ENCODE results near the gene SACM1L. TPM values are rescaled to one million over a fixed set of nuclear protein-coding genes. Genes with fewer than 3 reads are reported as not detected.

The SACM1L gene
- total and polyA plus RNA-seq, 7 experiments from 2014 or later: 21.1 to 93.8 (median 69.6) TPM

GRCh38 chr3:45664578-45664977 is 24.6 kb upstream of the SACM1L start:
- intact Hi-C loops (cut with micrococcal nuclease): loop anchor here (1.0 to 5.0 kb wide), 7 partner anchors 13 to 628 kb away; partner anchors contain the start of gene SACM1L (in 2 of the 2)
- no peaks in the 10 kb centered on the region for H3K9me3 Mint-ChIP-seq
- no peaks in the 10 kb centered on the region for H3K9me3 ChIP-seq (ENCODE audit: control insufficient read depth in 2 of 3, low read length in 3 of 3)
- ChIA-PET CTCF (interaction anchor here (0.7 to 3.9 kb wide), 5 partner anchors 9 to 626 kb away, joined by 3 to 18 read pairs (median 4); no protein-coding TSS in a partner anchor), POLR2A (interaction anchor here (2.6 to 6.1 kb wide), 2 partner anchors 12 to 24 kb away, joined by 14 to 31 read pairs; partner anchors contain the start of gene SACM1L)
- peak overlapping the region; percentile 85 to 97 (median 92) for H3K27ac Mint-ChIP-seq
- peak overlapping the region; percentile 64 for H3K4me3 ChIP-seq (ENCODE audit: low read length)
- no peaks in the 10 kb centered on the region for H3K27me3 ChIP-seq (ENCODE audit: control insufficient read depth in 2 of 2, insufficient read depth in 2 of 2, low read length in 2 of 2)
- no peaks in the 10 kb centered on the region for H3K27me3 Mint-ChIP-seq
- peaks cover 5 to 25% (median 12%) of the 10 kb centered on the region in 5 donors for H3K36me3 Mint-ChIP-seq
- H3K4me1 ChIP-seq (ENCODE audit: control insufficient read depth in 2 of 2, insufficient read depth in 2 of 2, low read length in 2 of 2): peaks cover 13 to 19% of the 10 kb centered on the region in 2 donors
- peaks cover 18 to 53% (median 38%) of the 10 kb centered on the region in 7 donors for H3K4me1 Mint-ChIP-seq
- peaks cover 0 to 4% (median 0%) of the 10 kb centered on the region in 3 experiments for H3K36me3 ChIP-seq (ENCODE audit: control insufficient read depth in 2 of 3, insufficient read depth in 3 of 3, low read length in 3 of 3)
- ATAC-seq (peak; percentile 95), DNase-seq (peak; percentile 43 to 83 (median 77))
- H3K27ac ChIP-seq (ENCODE audit: low read depth, low read length): peak overlapping the region; percentile 81
- H3K4me3 Mint-ChIP-seq: peak overlapping the region; percentile 80 to 96 (median 89)

DNA sequence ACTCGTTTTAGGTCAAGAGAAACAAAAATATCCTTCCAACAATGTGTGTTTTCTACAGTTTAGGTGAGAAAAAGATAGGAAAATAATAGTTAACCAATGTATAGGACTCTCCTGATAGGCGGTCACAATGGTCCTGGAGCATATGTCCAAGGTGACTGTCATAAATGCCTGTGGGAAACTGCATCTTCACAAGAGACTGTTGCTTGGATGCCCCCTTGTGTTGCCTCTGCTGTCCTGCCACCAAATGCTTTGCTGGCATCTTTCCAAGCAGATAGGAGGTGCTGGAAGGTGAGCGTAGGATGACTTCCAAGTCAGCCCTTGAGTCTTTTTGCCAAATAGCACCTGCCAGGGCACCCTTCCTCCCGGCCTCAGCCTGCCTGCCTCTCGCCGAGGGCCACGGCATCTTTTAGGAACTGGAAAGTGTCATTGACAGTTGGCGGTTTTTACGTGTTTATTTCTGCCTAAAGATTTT is 24.1 kb upstream of the SACM1L start:
- H3K9me3 ChIP-seq (ENCODE audit: control insufficient read depth in 2 of 3, low read length in 3 of 3): no peaks in the 10 kb centered on the region
- H3K27ac Mint-ChIP-seq: peak overlapping the region; percentile 85 to 97 (median 92)
- H3K9me3 Mint-ChIP-seq: no peaks in the 10 kb centered on the region
- ChIA-PET CTCF (interaction anchor here (1.1 to 3.9 kb wide), 7 partner anchors 9 to 627 kb away, joined by 3 to 18 read pairs (median 4); no protein-coding TSS in a partner anchor), POLR2A (interaction anchor here (2.6 to 6.1 kb wide), 2 partner anchors 12 to 24 kb away, joined by 14 to 31 read pairs; partner anchors contain the start of gene SACM1L)
- H3K4me3 ChIP-seq (ENCODE audit: low read length): peak overlapping the region; percentile 64
- ATAC-seq (peak; percentile 74), DNase-seq (peak in 8 of 9 donors; percentile 49 to 79 (median 75))
- no peaks in the 10 kb centered on the region for H3K27me3 ChIP-seq (ENCODE audit: control insufficient read depth in 2 of 2, insufficient read depth in 2 of 2, low read length in 2 of 2)
- H3K4me3 Mint-ChIP-seq: peak overlapping the region; percentile 80 to 96 (median 89)
- H3K4me1 ChIP-seq (ENCODE audit: control insufficient read depth in 2 of 2, insufficient read depth in 2 of 2, low read length in 2 of 2): peaks cover 13 to 19% of the 10 kb centered on the region in 2 donors
- peaks cover 0 to 4% (median 0%) of the 10 kb centered on the region in 3 experiments for H3K36me3 ChIP-seq (ENCODE audit: control insufficient read depth in 2 of 3, insufficient read depth in 3 of 3, low read length in 3 of 3)
- no peaks in the 10 kb centered on the region for H3K27me3 Mint-ChIP-seq
- H3K27ac ChIP-seq (ENCODE audit: low read depth, low read length): peak overlapping the region; percentile 81
- H3K36me3 Mint-ChIP-seq: peaks cover 9 to 30% (median 12%) of the 10 kb centered on the region in 5 donors
- intact Hi-C loops (cut with micrococcal nuclease): loop anchor here (2.0 kb wide), 3 partner anchors 72 to 628 kb away; no protein-coding TSS in a partner anchor
- peaks cover 15 to 49% (median 33%) of the 10 kb centered on the region in 7 donors for H3K4me1 Mint-ChIP-seq

DNA sequence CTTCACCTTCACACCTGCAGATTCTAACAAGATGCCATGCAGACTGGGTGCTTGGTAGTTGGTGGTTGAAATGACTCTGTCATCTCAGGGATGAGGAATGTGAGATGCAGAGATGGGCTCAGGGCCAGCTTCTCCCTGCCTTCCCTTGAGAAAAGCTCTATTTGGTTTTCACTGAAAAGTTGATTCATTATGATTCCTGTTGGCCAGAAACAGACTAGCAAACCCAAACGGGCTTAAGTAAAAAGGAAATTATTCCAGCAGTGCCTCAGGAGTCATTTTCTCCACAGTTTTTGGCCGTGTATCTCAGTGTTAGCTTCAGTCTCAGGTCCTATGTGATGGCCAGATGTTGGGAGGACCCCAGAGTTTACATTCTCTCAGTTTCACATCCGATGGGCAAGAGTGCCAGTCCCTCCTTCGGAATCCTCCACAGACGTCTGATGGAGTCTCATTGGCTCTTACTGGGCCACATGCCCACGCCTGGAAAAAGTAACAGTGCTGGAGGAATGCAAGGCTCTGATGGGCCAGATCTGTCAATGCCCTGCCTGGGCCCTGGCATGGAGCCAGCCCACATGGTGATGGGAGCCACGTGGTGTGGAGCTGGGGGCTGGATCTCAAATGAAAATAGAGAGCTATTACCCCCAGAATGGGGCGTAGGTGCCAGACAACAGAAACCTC is 22.3 kb upstream of the SACM1L start:
- Histone ChIP-seq H3K27me3 (ENCODE audit: control insufficient read depth in 2 of 2, insufficient read depth in 2 of 2, low read length in 2 of 2) (no peaks in the 10 kb centered on the region), H3K4me3 (ENCODE audit: low read length) (no peak overlapping the region), H3K4me1 (ENCODE audit: control insufficient read depth in 2 of 2, insufficient read depth in 2 of 2, low read length in 2 of 2) (peaks cover 13 to 19% of the 10 kb centered on the region in 2 donors), H3K36me3 (ENCODE audit: control insufficient read depth in 2 of 3, insufficient read depth in 3 of 3, low read length in 3 of 3) (peaks cover 0 to 4% (median 4%) of the 10 kb centered on the region in 3 experiments), H3K27ac (ENCODE audit: low read depth, low read length) (no peak overlapping the region), H3K9me3 (ENCODE audit: control insufficient read depth in 2 of 3, low read length in 3 of 3) (no peaks in the 10 kb centered on the region)
- DNase-seq (no peak), ATAC-seq (no peak)
- Mint-ChIP-seq H3K4me1 (peaks cover 14 to 55% (median 32%) of the 10 kb centered on the region in 7 donors), H3K36me3 (peaks cover 9 to 35% (median 12%) of the 10 kb centered on the region in 5 donors), H3K27ac (peak overlapping the region in 6 of 9 donors; percentile 85 to 94 (median 92)), H3K4me3 (peak overlapping the region in 6 of 10 donors; percentile 34 to 95 (median 67)), H3K9me3 (no peaks in the 10 kb centered on the region), H3K27me3 (no peaks in the 10 kb centered on the region)
- POLR2A ChIA-PET: interaction anchor here (0.5 to 6.1 kb wide), 4 partner anchors 10 to 235 kb away, joined by 4 to 31 read pairs (median 10); partner anchors contain the start of gene SACM1L
- CTCF ChIA-PET: interaction anchor here (0.6 to 3.9 kb wide), 7 partner anchors 10 to 457 kb away, joined by 3 to 18 read pairs (median 3); no protein-coding TSS in a partner anchor
- intact Hi-C loops (cut with micrococcal nuclease): no loop called here

DNA sequence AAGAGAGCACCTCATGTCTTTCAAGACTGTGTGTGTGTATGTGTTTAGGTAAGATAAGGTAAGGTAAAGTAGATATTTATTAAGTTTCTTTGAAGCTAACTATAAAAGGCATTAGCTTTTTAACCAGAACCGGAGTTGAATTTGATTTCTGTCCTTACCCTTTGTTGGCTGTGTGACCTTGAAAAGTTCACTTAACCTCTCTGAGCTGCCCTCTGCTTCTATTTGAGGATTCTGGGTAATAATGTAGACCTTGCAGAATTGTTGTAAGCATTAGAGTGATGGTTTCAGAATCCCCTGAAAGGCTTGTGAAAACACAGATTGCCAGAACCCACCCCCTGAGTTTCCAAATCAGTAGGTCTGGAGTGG is 21.6 kb upstream of the SACM1L start:
- ChIA-PET POLR2A (interaction anchor here (0.5 to 6.1 kb wide), 3 partner anchors 9 to 235 kb away, joined by 4 to 31 read pairs (median 6); partner anchors contain the start of gene SACM1L), CTCF (interaction anchor here (0.6 to 3.9 kb wide), 3 partner anchors 9 to 151 kb away, joined by 3 to 18 read pairs (median 8); no protein-coding TSS in a partner anchor)
- no peaks in the 10 kb centered on the region for H3K27me3 ChIP-seq (ENCODE audit: control insufficient read depth in 2 of 2, insufficient read depth in 2 of 2, low read length in 2 of 2)
- H3K4me1 Mint-ChIP-seq: peaks cover 12 to 55% (median 32%) of the 10 kb centered on the region in 7 donors
- no peaks in the 10 kb centered on the region for H3K27me3 Mint-ChIP-seq
- no peaks in the 10 kb centered on the region for H3K9me3 ChIP-seq (ENCODE audit: control insufficient read depth in 2 of 3, low read length in 3 of 3)
- H3K27ac ChIP-seq (ENCODE audit: low read depth, low read length): no peak overlapping the region
- H3K9me3 Mint-ChIP-seq: peaks cover 0 to 1% (median 0%) of the 10 kb centered on the region in 11 donors
- DNase-seq (no peak), ATAC-seq (no peak)
- H3K4me3 Mint-ChIP-seq: no peak overlapping the region
- peaks cover 0 to 8% (median 4%) of the 10 kb centered on the region in 3 experiments for H3K36me3 ChIP-seq (ENCODE audit: control insufficient read depth in 2 of 3, insufficient read depth in 3 of 3, low read length in 3 of 3)
- peaks cover 9 to 41% (median 17%) of the 10 kb centered on the region in 5 donors for H3K36me3 Mint-ChIP-seq
- no peak overlapping the region for H3K4me3 ChIP-seq (ENCODE audit: low read length)
- intact Hi-C loops (cut with micrococcal nuclease): no loop called here
- H3K4me1 ChIP-seq (ENCODE audit: control insufficient read depth in 2 of 2, insufficient read depth in 2 of 2, low read length in 2 of 2): peaks cover 13 to 19% of the 10 kb centered on the region in 2 donors
- no peak overlapping the region for H3K27ac Mint-ChIP-seq

DNA sequence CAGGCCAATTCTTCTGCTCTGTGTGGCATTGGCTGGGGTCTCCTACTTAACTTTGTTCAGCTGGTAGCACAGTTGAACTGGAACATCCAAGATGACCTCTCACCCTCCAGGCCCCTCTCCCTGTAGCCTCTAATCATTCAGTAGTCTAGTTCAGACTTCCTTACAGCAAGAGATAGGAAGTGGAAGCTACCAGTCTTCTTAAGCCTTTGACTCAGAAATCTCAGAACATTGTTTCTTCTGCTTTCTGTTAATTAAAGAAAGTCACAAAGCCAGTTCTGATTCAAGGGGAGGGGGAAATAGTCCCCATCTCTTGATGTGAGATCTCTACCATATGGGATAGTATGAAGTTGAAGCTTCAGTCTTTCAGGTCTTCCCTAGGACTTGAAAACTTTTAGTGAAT is 18.8 kb upstream of the SACM1L start:
- ChIA-PET CTCF (interaction anchor here (1.0 kb wide), 1 partner anchor 10 kb away, joined by 3 read pairs; no protein-coding TSS in a partner anchor), POLR2A (no interaction called here)
- H3K36me3 ChIP-seq (ENCODE audit: control insufficient read depth in 2 of 3, insufficient read depth in 3 of 3, low read length in 3 of 3): peaks cover 0 to 15% (median 4%) of the 10 kb centered on the region in 3 experiments
- no peak for DNase-seq
- Mint-ChIP-seq H3K36me3 (peaks cover 9 to 59% (median 26%) of the 10 kb centered on the region in 5 donors), H3K27ac (no peak overlapping the region), H3K9me3 (peaks cover 0 to 2% (median 0%) of the 10 kb centered on the region in 11 donors), H3K4me3 (no peak overlapping the region), H3K27me3 (no peaks in the 10 kb centered on the region), H3K4me1 (peaks cover 5 to 40% (median 17%) of the 10 kb centered on the region in 7 donors)
- H3K9me3 ChIP-seq (ENCODE audit: control insufficient read depth in 2 of 3, low read length in 3 of 3): no peaks in the 10 kb centered on the region
- H3K4me3 ChIP-seq (ENCODE audit: low read length): no peak overlapping the region
- no peaks in the 10 kb centered on the region for H3K27me3 ChIP-seq (ENCODE audit: control insufficient read depth in 2 of 2, insufficient read depth in 2 of 2, low read length in 2 of 2)
- ATAC-seq: no peak
- no peak overlapping the region for H3K27ac ChIP-seq (ENCODE audit: low read depth, low read length)
- H3K4me1 ChIP-seq (ENCODE audit: control insufficient read depth in 2 of 2, insufficient read depth in 2 of 2, low read length in 2 of 2): peaks cover 5 to 6% of the 10 kb centered on the region in 2 donors
- intact Hi-C loops (cut with micrococcal nuclease): no loop called here

DNA sequence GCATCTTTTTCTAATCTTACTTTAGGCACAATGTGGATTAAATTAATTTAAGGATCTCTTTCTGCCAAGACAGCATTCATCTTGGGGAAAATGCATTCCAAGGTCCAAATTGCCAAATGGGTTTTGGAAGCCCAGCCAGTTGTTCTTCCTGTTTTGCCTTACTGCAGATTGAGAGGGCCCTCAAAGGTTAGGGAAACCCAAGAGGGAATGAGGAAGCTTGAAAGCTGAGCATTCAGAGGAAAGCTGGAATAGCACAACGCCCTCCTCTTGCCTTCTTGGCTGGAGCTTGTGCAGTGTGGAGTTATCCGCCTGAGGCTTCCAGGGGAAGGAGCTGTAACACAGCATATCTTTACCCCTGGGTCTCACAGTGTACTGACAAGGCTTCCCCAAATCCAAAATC is 18.2 kb upstream of the SACM1L start:
- Histone ChIP-seq H3K36me3 (ENCODE audit: control insufficient read depth in 2 of 3, insufficient read depth in 3 of 3, low read length in 3 of 3) (peaks cover 0 to 15% (median 4%) of the 10 kb centered on the region in 3 experiments), H3K27me3 (ENCODE audit: control insufficient read depth in 2 of 2, insufficient read depth in 2 of 2, low read length in 2 of 2) (no peaks in the 10 kb centered on the region), H3K27ac (ENCODE audit: low read depth, low read length) (no peak overlapping the region), H3K9me3 (ENCODE audit: control insufficient read depth in 2 of 3, low read length in 3 of 3) (no peaks in the 10 kb centered on the region), H3K4me3 (ENCODE audit: low read length) (no peak overlapping the region), H3K4me1 (ENCODE audit: control insufficient read depth in 2 of 2, insufficient read depth in 2 of 2, low read length in 2 of 2) (peaks cover 0 to under 1% of the 10 kb centered on the region in 2 donors)
- ATAC-seq (no peak), DNase-seq (no peak)
- no peak overlapping the region for H3K4me3 Mint-ChIP-seq
- intact Hi-C loops (cut with micrococcal nuclease): no loop called here
- CTCF ChIA-PET: interaction anchor here (1.0 kb wide), 1 partner anchor 11 kb away, joined by 3 read pairs; no protein-coding TSS in a partner anchor
- H3K4me1 Mint-ChIP-seq: peaks cover 4 to 34% (median 16%) of the 10 kb centered on the region in 7 donors
- H3K27me3 Mint-ChIP-seq: no peaks in the 10 kb centered on the region
- H3K36me3 Mint-ChIP-seq: peaks cover 9 to 59% (median 26%) of the 10 kb centered on the region in 5 donors
- no peak overlapping the region for H3K27ac Mint-ChIP-seq
- H3K9me3 Mint-ChIP-seq: peaks cover 0 to 2% (median 0%) of the 10 kb centered on the region in 11 donors
- POLR2A ChIA-PET: no interaction called here
